Pulmonary artery endothelial cell (primary cell): Measurements from ENCODE around the gene PNO1. TPM values are rescaled to one million over a fixed set of nuclear protein-coding genes. Genes with fewer than 3 reads are reported as not detected.
"Not testable (repeated sequence)": the region's sequence is repeated elsewhere in the genome, so short reads cannot be mapped to it uniquely, and the experiment has no call there.

Source experiments
- DNase-seq: peaks from one replicate; pipeline ENCODE4 v3.0.0-alpha.2; 2011; ENCODE audit warnings: low read depth, low spot score
- total RNA-seq: library from RNA; depleted of rRNA; stranded (reverse); fragments of >200 nt; gene quantifications from 2 replicates; pipeline ENCODE4 v1.2.3, GENCODE V29; 2014

PNO1 gene
- total RNA-seq, 1 donor from 2014 or later, result 23.1 TPM

DNA sequence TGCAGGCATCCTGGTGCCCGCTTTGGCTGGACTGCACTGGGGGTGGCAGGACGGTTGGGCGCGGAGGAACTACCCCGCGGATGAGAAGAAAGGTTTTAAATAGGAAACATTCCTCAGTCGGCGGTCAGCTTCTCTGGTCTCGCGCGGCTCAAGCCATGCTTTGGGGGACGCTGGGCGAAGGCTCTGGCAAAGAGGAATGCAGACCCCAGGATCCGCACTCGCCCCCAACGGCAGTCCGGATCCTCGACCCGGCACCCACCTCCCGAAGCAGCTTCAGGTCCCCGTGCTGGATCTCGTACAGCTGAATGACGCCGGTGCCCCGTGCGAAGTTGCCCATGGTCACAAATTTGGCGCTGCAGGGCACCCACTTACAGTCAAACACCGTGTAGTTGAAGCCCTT is 686 bp upstream of the PNO1 start:
- DNase-seq, result no peak

- no peak for DNase-seq
These were observed 403 bp downstream of the PNO1 start for GRCh38 chr2:68158134-68158447.

GRCh38 chr2:68163641-68164040 is 6.0 kb downstream of the PNO1 start:
- no peak for DNase-seq

DNA sequence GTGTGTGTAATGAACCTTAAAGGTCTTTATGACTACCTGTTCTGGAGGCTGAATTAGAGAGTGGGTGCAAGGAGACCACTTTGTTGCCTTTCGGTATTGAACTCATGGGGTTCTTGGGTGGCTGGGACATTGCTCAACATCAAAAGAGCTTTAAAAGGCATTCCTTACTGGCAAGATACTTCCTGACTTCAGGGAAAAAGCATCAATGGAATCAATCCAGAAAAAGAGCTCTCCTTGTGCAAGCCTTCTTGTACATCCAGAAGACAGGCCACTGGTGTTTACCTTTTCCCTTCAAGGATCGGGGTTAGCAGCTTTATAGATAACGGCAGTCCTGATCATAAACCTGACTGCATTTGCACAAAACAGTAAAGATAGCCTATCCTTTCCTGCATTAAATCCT is 9.5 kb downstream of the PNO1 start:
- no peak for DNase-seq

DNA sequence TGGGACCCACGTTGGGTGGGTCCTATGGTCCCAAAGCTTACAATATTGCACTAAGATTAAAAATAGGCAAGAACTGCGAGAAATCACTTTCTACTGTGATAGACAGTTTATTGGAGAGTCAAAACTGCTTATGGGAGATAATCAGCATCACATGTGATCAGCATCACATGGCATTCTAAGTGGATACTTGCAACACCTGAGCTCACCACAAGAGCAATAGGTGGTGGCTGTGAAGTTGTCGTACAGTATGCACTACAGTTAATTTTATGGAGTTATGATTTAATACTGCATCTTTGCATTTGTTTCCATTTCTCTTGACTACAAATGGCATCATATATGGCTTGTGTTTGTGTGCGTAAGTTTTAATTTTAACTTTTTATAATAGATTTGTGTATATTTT is 11.6 kb downstream of the PNO1 start:
- no peak for DNase-seq

DNA sequence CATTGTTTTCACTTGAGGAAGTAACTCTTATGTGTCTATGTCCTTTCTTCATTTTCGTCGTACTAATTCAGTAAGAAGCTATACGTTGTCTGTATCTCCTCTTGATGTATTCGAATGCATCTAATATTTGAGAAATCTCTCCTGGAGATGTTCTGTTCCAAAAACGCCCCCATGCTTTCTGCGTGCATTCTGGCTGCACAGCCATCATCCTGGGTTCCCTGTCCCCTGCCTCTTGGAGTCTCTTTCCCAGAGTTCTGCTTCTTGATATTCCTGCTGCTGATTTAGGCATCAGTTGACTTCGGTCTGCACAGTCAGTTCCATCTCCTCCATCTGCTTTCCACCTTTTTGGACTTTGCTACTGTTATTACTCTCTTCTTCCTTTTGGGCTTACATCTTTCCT is 13.5 kb downstream of the PNO1 start:
- no peak for DNase-seq

GRCh38 chr2:68171684-68172083 is 14.0 kb downstream of the PNO1 start:
- no peak for DNase-seq

DNA sequence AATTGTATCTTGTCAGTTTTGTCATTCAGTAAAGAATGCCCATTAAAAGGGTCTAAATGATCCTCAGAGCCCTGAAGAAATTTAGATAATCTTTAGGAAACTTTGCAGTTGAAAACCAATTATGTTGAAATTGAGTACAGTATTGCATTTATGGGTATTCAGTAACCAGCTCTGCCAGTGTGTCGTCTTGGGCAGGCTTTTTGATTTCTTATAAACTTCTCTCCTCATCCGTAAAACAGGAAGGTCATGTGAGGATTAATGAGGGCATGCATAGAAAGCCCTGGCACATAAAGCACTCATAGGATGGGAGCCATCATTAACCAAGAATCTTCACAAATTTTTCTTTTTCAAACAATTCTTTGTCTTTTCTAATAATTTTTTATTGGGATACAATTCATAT is 14.8 kb downstream of the PNO1 start:
- DNase-seq, result no peak

DNA sequence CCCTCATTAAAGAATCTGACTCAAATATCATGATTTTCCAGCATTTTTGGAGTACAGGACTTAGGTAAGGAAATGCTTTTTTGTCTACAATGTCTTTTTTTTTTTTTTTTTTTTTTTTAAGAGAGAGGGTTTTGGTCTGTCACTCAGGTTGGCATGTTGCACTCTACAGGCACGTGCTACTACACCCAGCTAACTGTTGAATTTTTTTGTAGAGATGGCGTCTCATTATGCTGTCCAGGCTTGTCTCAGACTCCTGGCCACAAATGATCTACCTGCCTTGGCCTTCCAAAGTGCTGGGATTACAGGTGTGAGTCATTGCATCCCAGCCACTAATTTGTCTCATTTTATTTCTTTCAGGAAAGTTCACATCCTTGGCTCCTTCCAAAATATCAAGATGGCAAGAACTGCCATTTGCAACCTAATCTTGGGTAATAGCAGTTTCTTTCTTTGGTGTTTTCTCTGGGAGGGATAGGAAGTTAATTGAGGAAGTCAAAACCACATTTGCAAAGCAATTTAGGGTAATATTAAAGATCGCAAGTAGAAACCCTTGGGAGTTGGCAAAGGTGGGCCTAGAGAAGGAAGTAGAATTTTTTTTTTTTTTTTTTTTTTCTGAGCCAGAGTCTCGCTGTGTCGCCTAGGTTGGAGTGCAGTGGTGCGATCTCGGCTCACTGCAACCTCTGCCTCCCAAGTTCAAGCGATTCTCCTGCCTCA is 15.5 kb downstream of the PNO1 start:
- no peak for DNase-seq

DNA sequence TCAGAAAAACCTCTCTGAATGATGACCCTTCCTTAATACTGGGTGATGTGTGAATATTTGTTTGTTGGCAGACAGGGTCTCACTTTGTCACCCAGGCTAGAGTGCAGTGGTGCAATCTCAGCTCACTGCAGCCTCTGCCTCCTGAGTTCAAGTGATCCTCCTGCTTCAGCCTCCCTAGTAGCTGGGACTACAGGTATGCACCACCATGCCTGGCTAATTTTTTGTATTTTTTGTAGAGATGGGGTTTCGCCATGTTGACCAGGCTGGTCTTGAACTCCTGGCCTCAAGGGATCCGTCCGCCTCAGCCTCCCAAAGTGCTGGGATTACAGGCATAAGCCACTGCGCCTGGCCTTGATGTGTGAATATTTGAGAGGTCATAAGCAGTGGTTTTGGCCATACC is 17.5 kb downstream of the PNO1 start:
- not testable (repeated sequence) for DNase-seq

GRCh38 chr2:68176657-68177056 is 19.0 kb downstream of the PNO1 start:
- DNase-seq, result no peak

DNA sequence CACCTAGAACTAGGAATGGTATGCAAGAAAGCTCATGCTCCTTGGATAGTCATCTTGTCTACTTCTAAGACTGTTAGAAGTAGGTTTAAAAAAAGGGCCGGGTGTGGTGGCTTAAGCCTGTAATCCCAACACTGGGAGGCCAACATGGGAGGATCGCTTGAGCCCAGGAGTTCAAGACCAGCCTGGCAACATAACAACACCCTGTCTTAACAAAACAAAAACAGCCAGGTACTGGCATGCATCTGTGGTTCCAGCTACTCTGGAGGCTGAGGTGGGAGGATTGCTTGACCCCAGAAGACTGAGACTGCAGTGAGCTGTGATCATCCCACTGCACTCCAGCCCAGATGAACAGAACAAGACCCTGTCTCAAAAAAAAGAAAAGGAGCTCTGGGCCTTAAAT is 19.9 kb downstream of the PNO1 start:
- no peak for DNase-seq

DNA sequence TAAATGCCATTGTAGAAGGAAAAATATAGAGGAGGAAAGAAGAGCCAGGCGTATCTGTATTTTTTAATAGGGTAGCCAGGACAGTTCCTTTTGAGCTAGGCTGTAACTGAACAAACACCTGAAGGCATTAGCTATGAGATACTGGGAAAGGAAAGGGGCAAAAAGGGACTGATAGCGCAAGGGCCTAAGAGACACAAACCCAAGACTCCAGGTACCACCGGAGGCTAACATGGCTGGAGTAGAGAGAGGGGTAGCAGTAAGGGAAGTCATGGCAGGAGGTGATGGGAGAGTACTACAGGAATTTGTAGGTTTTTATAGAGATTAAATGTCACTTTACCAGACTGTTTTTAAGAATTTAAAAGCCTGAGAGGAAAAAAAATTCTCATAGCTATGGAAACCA is 20.7 kb downstream of the PNO1 start:
- DNase-seq, result no peak

- DNase-seq, result no peak
These were observed 21.4 kb downstream of the PNO1 start for GRCh38 chr2:68178954-68179627.

DNA sequence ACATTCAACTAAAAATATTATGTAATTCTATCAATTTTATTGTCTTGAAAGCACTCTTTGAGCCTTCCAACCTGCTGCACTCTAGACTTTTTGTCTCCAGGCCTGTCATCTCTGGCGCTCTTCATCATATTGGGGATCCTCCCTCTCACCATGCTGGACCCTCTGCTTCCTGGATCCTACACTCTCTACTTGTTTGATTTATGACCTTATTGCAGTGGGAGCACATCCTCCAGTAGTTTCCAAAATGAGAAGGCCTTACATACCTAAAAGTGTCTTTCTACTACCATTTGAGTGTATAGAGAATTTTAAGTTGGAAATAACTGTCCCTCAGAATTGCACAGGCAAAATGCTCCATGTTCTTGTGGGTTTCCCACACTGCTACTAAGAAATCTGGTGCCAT is 25.2 kb downstream of the PNO1 start:
- no peak for DNase-seq

DNA sequence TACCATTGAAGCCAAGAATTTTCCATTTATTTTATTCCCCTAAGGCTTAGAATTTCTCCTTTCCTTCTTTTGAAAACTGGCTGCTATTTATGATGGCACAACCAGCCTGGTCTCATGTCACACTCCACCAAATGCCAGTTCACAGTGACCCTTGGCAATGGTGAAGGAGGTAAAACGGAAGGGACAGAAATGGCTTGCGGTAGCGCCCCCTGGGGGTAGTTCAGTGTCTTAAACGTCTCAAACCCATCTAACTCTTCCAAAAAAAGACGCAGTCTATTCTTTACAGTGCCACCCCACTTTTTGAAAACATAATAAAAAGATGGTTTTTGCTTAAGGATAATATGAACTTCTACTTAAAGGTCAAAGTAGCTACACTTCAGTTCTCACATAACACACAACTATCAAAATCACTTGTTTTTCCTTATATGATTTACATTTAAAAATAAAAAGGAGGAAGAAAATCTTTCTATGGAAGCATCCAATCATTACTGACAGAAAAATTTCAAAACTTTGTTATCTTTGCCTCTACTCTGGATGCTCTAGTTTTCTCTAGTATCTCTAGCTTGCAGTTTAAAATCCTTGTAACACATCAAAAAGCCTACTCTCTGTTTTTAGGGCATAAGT is 28.0 kb downstream of the PNO1 start:
- DNase-seq, result no peak

DNA sequence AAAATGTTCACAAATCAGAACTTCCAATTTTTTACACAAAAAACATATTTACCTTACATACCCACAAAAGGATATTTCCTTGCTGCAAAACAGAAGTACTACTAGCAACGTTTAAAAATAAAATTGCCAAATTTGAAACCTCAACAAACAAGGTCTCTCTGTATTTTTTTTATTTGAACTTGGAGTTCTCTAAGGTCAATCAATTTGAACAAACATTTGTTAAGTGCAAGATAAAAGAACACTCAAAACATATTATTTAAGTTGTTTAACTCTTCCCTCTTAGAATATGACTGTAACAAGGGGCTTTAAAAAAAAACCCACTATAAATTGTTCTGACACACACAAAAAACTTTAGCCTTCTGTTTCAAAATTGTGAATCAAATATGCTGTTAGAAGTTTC is 29.6 kb downstream of the PNO1 start:
- DNase-seq, result no peak

GRCh38 chr2:68188831-68189230 is 31.1 kb downstream of the PNO1 start:
- DNase-seq, result no peak

- DNase-seq, result no peak
These were observed 32.5 kb downstream of the PNO1 start for GRCh38 chr2:68189991-68190784.

DNA sequence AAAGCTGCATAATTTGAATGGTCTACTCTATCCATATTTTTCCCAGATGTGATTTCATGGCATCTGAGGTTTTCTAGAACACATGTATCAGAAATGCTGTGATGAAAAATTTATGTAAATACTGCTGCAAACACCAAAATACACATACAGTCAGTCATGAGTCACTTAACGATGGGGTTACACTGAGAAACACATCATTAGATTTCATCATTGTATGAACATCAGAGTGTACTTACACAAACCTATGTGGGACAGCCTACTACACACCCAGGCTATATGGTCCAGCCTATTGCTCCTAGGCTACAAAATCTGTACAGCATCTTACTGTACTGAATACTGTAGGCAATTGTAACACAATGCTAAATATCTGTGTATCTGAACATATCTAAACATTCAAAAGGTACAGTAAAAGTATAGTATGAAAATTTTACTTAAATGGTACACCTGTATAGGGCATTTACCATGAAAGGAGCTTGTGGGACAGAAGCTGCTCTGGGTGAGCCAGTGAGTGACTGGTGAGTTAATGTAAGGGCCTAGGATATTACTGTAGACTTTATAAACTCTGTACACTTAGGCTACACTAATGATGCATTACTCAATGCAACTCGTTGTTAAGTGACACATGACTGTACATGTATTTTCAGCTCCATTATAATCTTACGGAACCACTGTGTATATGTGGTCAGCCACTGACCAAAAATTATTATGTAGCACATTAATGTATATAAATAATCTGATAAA is 33.5 kb downstream of the PNO1 start:
- DNase-seq, result no peak

- DNase-seq, result no peak
These were observed 35.5 kb downstream of the PNO1 start for GRCh38 chr2:68193144-68193543.
